ENCODE results near the gene ABCA1. TPM values are rescaled to one million over a fixed set of nuclear protein-coding genes. Genes with fewer than 3 reads are reported as not detected.

Gene ABCA1
- total RNA-seq, 1 donor: 21.0 TPM

- DNase-seq (ENCODE audit: low read depth in 2 of 3, low spot score in 2 of 3): peak in 2 of 3 donors; percentile 16 to 47
These were observed 119.8 kb downstream of the ABCA1 start for GRCh38 chr9:104808035-104808614.

- DNase-seq (ENCODE audit: low read depth in 2 of 3, low spot score in 2 of 3): no peak
These were observed 122.5 kb downstream of the ABCA1 start for GRCh38 chr9:104805441-104805840.

GRCh38 chr9:104802906-104803305, 125.0 kb downstream of the ABCA1 start:
- DNase-seq (ENCODE audit: low read depth in 2 of 3, low spot score in 2 of 3): no peak

- DNase-seq (ENCODE audit: low read depth in 2 of 3, low spot score in 2 of 3): no peak
These were observed 125.8 kb downstream of the ABCA1 start for GRCh38 chr9:104802110-104802509.

GRCh38 chr9:104800068-104800785, 127.7 kb downstream of the ABCA1 start:
- no peak for DNase-seq (ENCODE audit: low read depth in 2 of 3, low spot score in 2 of 3)

- DNase-seq (ENCODE audit: low read depth in 2 of 3, low spot score in 2 of 3): no peak
These were observed 129.6 kb downstream of the ABCA1 start for GRCh38 chr9:104798209-104798995.

- DNase-seq (ENCODE audit: low read depth in 2 of 3, low spot score in 2 of 3): no peak
These were observed 132.1 kb downstream of the ABCA1 start for GRCh38 chr9:104795857-104796256.

- no peak for DNase-seq (ENCODE audit: low read depth in 2 of 3, low spot score in 2 of 3)
These were observed 132.9 kb downstream of the ABCA1 start for GRCh38 chr9:104795082-104795481.

- DNase-seq (ENCODE audit: low read depth in 2 of 3, low spot score in 2 of 3): peak in 1 of 3 donors; percentile 30
These were observed 133.9 kb downstream of the ABCA1 start for GRCh38 chr9:104794070-104794469.

- DNase-seq (ENCODE audit: low read depth in 2 of 3, low spot score in 2 of 3): no peak
These were observed 139.7 kb downstream of the ABCA1 start for GRCh38 chr9:104788251-104788650.

GRCh38 chr9:104787306-104788015, 140.5 kb downstream of the ABCA1 start:
- DNase-seq (ENCODE audit: low read depth in 2 of 3, low spot score in 2 of 3): no peak

GRCh38 chr9:104786293-104786692, 141.7 kb downstream of the ABCA1 start:
- no peak for DNase-seq (ENCODE audit: low read depth in 2 of 3, low spot score in 2 of 3)

GRCh38 chr9:104784098-104784497, 143.9 kb downstream of the ABCA1 start:
- DNase-seq (ENCODE audit: low read depth in 2 of 3, low spot score in 2 of 3): peak in 1 of 3 donors; percentile 32

GRCh38 chr9:104783588-104783987, 144.4 kb downstream of the ABCA1 start:
- no peak for DNase-seq (ENCODE audit: low read depth in 2 of 3, low spot score in 2 of 3)

GRCh38 chr9:104780796-104781395, 147.1 kb downstream of the ABCA1 start:
- DNase-seq (ENCODE audit: low read depth in 2 of 3, low spot score in 2 of 3): peak in 2 of 3 donors; percentile 39 to 74

GRCh38 chr9:104779946-104780535, 147.9 kb downstream of the ABCA1 start:
- peak in 2 of 3 donors; percentile 13 to 34 for DNase-seq (ENCODE audit: low read depth in 2 of 3, low spot score in 2 of 3)

GRCh38 chr9:104779334-104779733, 148.6 kb downstream of the ABCA1 start:
- no peak for DNase-seq (ENCODE audit: low read depth in 2 of 3, low spot score in 2 of 3)

GRCh38 chr9:104778802-104779201, 149.2 kb downstream of the ABCA1 start:
- DNase-seq (ENCODE audit: low read depth in 2 of 3, low spot score in 2 of 3): no peak

- DNase-seq (ENCODE audit: low read depth in 2 of 3, low spot score in 2 of 3): no peak
These were observed 151.2 kb downstream of the ABCA1 start for GRCh38 chr9:104776797-104777196.

- DNase-seq (ENCODE audit: low read depth in 2 of 3, low spot score in 2 of 3): no peak
These were observed 152.0 kb downstream of the ABCA1 start for GRCh38 chr9:104775976-104776375.
